DOHH2 (cell line): ENCODE measurements around the gene TRIM66.

Source experiments
- H3F3A ChIP-seq: fragments of 200-600 bp; sonication (generic), shearing (Covaris generic); 2 replicates; pipeline ENCODE4 v1.6.0; 2016; ENCODE audit warnings: antibody characterized with exemption, mild to moderate bottlenecking; ENCODE audit not compliant: control insufficient read depth, insufficient read depth
- H3K27ac ChIP-seq: fragments of 200-600 bp; sonication (generic); 2 replicates; pipeline ENCODE4 v1.5.1; 2014; ENCODE audit warnings: low read depth, mild to moderate bottlenecking, low read length, moderate library complexity
- H3K27me3 ChIP-seq: fragments of 200-600 bp; sonication (generic); 2 replicates; pipeline ENCODE4 v1.6.1; 2014; ENCODE audit warnings: mild to moderate bottlenecking, low read length, mixed read lengths; ENCODE audit not compliant: control insufficient read depth
- H3K36me3 ChIP-seq: fragments of 200-600 bp; sonication (generic); 2 replicates; pipeline ENCODE4 v1.6.1; 2014; ENCODE audit warnings: mild to moderate bottlenecking, low read length, moderate library complexity, mixed read lengths; ENCODE audit not compliant: control insufficient read depth
- H3K4me1 ChIP-seq: fragments of 200-600 bp; sonication (generic); 2 replicates; pipeline ENCODE4 v1.6.1; 2014; ENCODE audit warnings: mild to moderate bottlenecking, low read length, mixed read lengths; ENCODE audit not compliant: control insufficient read depth
- H3K4me2 ChIP-seq: fragments of 200-600 bp; sonication (generic); 2 replicates; pipeline ENCODE4 v1.6.0; 2014; ENCODE audit warnings: mild to moderate bottlenecking, low read length, moderate library complexity
- H3K4me3 ChIP-seq: fragments of 200-600 bp; sonication (generic); 2 replicates; pipeline ENCODE4 v1.5.1; 2014; ENCODE audit warnings: mild to moderate bottlenecking, low read length, mixed read lengths
- H3K79me2 ChIP-seq: fragments of 200-600 bp; sonication (generic); 2 replicates; pipeline ENCODE4 v1.6.1; 2014; ENCODE audit warnings: mild to moderate bottlenecking, low read length, mixed read lengths; ENCODE audit not compliant: control insufficient read depth
- H3K9me2 ChIP-seq: fragments of 200-600 bp; sonication (generic); replicated peaks from 2 replicates; pipeline ENCODE4 v1.6.1; 2014; ENCODE audit warnings: mild to moderate bottlenecking, low read length, mixed read lengths; ENCODE audit not compliant: control insufficient read depth
- H3K9me3 ChIP-seq: fragments of 200-600 bp; sonication (generic); 2 replicates; pipeline ENCODE4 v1.6.1; 2014; ENCODE audit warnings: antibody characterized with exemption, low read length, mixed read lengths; ENCODE audit not compliant: control insufficient read depth, insufficient read depth
- H4K20me1 ChIP-seq: fragments of 200-600 bp; sonication (generic); 2 replicates; pipeline ENCODE4 v1.6.0; 2014; ENCODE audit warnings: low read depth, mild to moderate bottlenecking, antibody characterized with exemption, low read length, moderate library complexity; ENCODE audit not compliant: control insufficient read depth, insufficient read depth
- CTCF ChIP-seq: fragments of 200-600 bp; sonication (generic); IDR thresholded peaks from one replicate; pipeline ENCODE4 v1.5.1; 2014; ENCODE audit warnings: antibody characterized with exemption, mild to moderate bottlenecking, low read depth, low read length; ENCODE audit not compliant: poor library complexity, severe bottlenecking
- EZH2phosphoT487 ChIP-seq: fragments of 200-600 bp; sonication (generic); IDR thresholded peaks from 2 replicates; pipeline ENCODE4 v1.6.1; 2017; ENCODE audit warnings: borderline replicate concordance, mild to moderate bottlenecking, antibody characterized with exemption, low read length, moderate library complexity, mixed read lengths

Gene TRIM66

GRCh38 chr11:8631395-8632118, 50.9 kb downstream of the TRIM66 start:
- Histone ChIP-seq H3K79me2 (no peaks in the 10 kb centered on the region), H3K9me2 (no peaks in the 10 kb centered on the region), H3K27me3 (no peaks in the 10 kb centered on the region), H3F3A (no peaks in the 10 kb centered on the region), H3K4me3 (no peak overlapping the region), H3K9me3 (no peaks in the 10 kb centered on the region), H4K20me1 (no peaks in the 10 kb centered on the region), H3K27ac (no peak overlapping the region), H3K4me2 (no peak overlapping the region), H3K36me3 (peaks cover 3% of the 10 kb centered on the region; the same call in 1 of the 2 replicates), H3K4me1 (no peaks in the 10 kb centered on the region)
- no peak for TF ChIP-seq CTCF
- TF ChIP-seq EZH2phosphoT487: no peak

- Histone ChIP-seq H3K27ac (no peak overlapping the region), H3K4me3 (no peak overlapping the region), H3K79me2 (no peaks in the 10 kb centered on the region), H3K9me2 (no peaks in the 10 kb centered on the region), H3K27me3 (no peaks in the 10 kb centered on the region), H3K36me3 (peaks cover 28% of the 10 kb centered on the region), H3F3A (no peaks in the 10 kb centered on the region), H3K4me1 (no peaks in the 10 kb centered on the region), H4K20me1 (no peaks in the 10 kb centered on the region), H3K4me2 (no peak overlapping the region), H3K9me3 (no peaks in the 10 kb centered on the region)
- TF ChIP-seq CTCF: no peak
- no peak for TF ChIP-seq EZH2phosphoT487
Measured at GRCh38 chr11:8624698-8625097, 57.8 kb downstream of the TRIM66 start.

GRCh38 chr11:8621147-8621546, 61.3 kb downstream of the TRIM66 start:
- Histone ChIP-seq H3K9me2 (no peaks in the 10 kb centered on the region), H3K9me3 (no peaks in the 10 kb centered on the region), H3K27ac (no peak overlapping the region), H3K4me2 (no peak overlapping the region), H3K27me3 (no peaks in the 10 kb centered on the region), H3K4me1 (no peaks in the 10 kb centered on the region), H4K20me1 (no peaks in the 10 kb centered on the region), H3K4me3 (no peak overlapping the region), H3F3A (no peaks in the 10 kb centered on the region), H3K79me2 (no peaks in the 10 kb centered on the region), H3K36me3 (peaks cover 41% of the 10 kb centered on the region)
- TF ChIP-seq CTCF: no peak
- no peak for TF ChIP-seq EZH2phosphoT487
